H1 (cell line): ENCODE measurements around the gene MBNL1. TPM values are rescaled to one million over a fixed set of nuclear protein-coding genes. Genes with fewer than 3 reads are reported as not detected.

Source experiments
- ASH2L ChIP-seq: fragments of 200-600, 300-600 bp; sonication (generic); IDR thresholded peaks from one replicate; pipeline ENCODE4 v1.7.1; 2017; ENCODE audit warnings: low read length
- RXRA ChIP-seq: IDR thresholded peaks from 2 replicates; pipeline ENCODE4 v1.6.1; 2011; ENCODE audit warnings: low read depth, mild to moderate bottlenecking, low read length, moderate library complexity; ENCODE audit not compliant: insufficient read depth
- ZNF274 ChIP-seq: IDR thresholded peaks from 2 replicates; pipeline ENCODE4 v1.7.0; 2012; ENCODE audit warnings: low read length, borderline replicate concordance; ENCODE audit errors: extremely low read depth
- polyA plus RNA-seq, 7 experiments: library from polyadenylated mRNA; depleted of rRNA in 3 of 7; stranded (reverse) in 5 of 7; unstranded in 2 of 7; fragments of >200 nt in 5 of 7; fragments of 200-250 nt in 2 of 7; gene quantifications; 1 replicate in 5 of 7; 2 replicates in 1 of 7; 4 replicates in 1 of 7; pipeline versions ENCODE4 v1.2.1 to v1.2.3, GENCODE V29; 2011 to 2013; ENCODE audit warnings: missing spikeins in 2 of 7, mixed read lengths in 2 of 7
- total RNA-seq: library from RNA; stranded (reverse); fragmentation: NEBNext Ultra II Directional; extraction: Animal tissue kit (Norgen Biotek cat#: 25700); gene quantifications from 2 replicates; pipeline ENCODE4 v1.2.1, GENCODE V29; 2021

MBNL1 gene
- total and polyA plus RNA-seq, 2 of the 8 experiments (the other 6 are each of a cell fraction or from before 2014, with no cell fraction given), result 5.0 to 16.4 TPM

DNA sequence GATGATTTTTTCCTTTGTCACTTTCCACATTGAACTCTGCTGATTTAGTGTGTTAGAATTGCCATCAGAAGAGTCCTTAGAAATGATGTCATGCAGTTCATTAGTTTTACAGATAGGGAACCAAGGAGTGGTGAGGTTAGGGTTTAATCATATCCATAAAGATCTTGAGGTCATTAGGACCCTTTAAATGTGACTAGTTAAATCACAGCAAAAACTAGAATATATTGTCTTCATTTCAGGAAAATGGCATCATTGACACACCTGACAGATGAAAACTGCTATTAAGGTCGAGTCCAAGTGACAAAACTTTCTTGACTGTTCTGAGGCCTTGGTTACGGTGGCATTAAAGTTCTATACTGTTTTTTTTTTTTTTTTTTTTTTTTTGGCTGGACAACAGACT lies 50.5 kb downstream of the MBNL1 start (continued):
- no peak for TF ChIP-seq RXRA
- no peak for TF ChIP-seq ASH2L
- no peak for TF ChIP-seq ZNF274
